ENCODE data around the gene CCDC182.

CCDC182 gene

DNA sequence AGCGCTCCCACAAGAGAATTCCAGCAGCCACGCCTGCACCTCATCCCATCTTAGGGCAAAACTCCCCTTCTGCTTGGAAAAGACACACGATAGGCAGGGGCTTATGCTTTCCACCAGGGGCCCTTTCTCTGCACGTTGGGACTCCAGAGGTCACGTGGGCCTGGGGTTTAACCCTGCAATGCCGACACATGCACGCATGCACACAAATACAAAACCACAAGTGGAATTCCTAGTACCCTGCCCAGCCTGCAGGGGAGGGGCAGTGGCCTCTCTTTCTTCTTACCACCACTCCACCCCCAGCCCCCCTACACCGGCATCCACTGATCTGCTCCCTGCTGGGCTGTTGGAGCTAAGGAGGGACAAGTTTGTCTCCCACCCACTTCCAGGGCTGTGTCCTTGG lies 16.8 kb upstream of the CCDC182 start:
- no peak for DNase-seq (ENCODE audit: extremely low read depth, low read depth)
- H3K4me3 ChIP-seq (replicated peaks; ENCODE audit: low read depth, low read length), result no peak overlapping the region
- TF ChIP-seq, protein P1, sequence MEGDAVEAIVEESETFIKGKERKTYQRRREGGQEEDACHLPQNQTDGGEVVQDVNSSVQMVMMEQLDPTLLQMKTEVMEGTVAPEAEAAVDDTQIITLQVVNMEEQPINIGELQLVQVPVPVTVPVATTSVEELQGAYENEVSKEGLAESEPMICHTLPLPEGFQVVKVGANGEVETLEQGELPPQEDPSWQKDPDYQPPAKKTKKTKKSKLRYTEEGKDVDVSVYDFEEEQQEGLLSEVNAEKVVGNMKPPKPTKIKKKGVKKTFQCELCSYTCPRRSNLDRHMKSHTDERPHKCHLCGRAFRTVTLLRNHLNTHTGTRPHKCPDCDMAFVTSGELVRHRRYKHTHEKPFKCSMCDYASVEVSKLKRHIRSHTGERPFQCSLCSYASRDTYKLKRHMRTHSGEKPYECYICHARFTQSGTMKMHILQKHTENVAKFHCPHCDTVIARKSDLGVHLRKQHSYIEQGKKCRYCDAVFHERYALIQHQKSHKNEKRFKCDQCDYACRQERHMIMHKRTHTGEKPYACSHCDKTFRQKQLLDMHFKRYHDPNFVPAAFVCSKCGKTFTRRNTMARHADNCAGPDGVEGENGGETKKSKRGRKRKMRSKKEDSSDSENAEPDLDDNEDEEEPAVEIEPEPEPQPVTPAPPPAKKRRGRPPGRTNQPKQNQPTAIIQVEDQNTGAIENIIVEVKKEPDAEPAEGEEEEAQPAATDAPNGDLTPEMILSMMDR (IDR thresholded peaks at IDR 0.05; ENCODE audit: low read depth, low read length, missing control alignments), result no peak

DNA sequence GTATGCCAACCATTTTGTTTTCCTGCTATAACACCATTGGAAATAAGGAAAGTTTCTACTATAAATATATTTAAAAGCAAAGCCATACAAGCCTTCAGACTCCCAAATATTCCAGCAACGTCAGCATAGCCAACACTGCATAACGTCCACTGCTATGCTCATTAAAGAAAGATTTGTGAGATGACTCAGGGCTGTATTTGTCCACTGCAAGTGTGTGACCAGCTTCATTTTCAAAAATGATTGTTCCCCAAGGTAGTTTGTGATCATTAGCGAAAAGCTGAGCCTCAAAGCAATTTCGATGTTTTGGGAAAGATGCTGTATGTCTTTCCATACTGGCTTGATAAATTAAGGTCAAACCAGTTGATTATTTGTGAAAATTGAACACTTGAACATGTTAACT lies 14.9 kb upstream of the CCDC182 start:
- H3K4me3 ChIP-seq (replicated peaks; ENCODE audit: low read depth, low read length), result no peak overlapping the region
- TF ChIP-seq, protein P1 (IDR thresholded peaks at IDR 0.05; ENCODE audit: low read depth, low read length, missing control alignments), result no peak
- no peak for DNase-seq (ENCODE audit: extremely low read depth, low read depth)

DNA sequence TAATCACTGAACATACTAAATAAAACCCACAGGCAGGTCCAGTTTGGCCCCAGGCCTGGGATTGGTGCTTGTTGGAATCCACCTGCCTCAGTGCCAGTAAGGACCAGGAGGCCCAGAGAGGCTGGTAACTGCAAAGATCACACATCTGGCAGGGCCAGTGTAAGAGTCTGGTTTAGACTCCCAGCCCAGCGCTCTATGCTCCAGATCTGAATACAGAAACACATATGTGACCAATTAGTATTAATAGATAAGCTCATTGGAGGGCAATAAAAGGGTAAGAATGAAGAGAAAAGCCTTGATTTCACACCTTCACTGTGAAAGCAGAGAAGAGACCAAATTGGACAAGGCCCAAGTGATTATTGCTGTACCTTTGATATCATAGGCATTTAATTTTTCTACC lies 13.6 kb upstream of the CCDC182 start:
- DNase-seq (ENCODE audit: extremely low read depth, low read depth), result no peak
- TF ChIP-seq, protein P1 (IDR thresholded peaks at IDR 0.05; ENCODE audit: low read depth, low read length, missing control alignments), result no peak
- H3K4me3 ChIP-seq (replicated peaks; ENCODE audit: low read depth, low read length), result no peak overlapping the region

DNA sequence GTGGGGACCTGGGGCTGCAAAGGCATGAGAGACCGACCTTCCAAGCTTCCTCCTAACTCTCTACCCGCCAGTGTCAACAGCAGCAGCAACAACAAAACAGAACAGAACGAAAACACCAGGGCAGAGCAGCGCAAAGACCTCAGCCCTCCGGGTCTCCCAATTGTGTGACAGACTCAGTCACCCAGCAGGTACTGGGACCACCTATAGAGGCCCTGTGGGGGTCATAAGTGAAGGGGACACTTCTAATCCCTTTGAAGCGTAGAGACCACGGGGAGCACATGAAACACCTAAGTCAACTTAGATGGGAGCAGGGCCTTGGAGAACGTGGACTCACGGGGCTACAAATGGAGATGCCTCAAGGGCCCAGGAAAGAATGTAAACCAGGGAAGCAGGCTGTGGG lies 12.6 kb upstream of the CCDC182 start:
- TF ChIP-seq, protein P1 (IDR thresholded peaks at IDR 0.05; ENCODE audit: low read depth, low read length, missing control alignments), result no peak
- DNase-seq (ENCODE audit: extremely low read depth, low read depth), result no peak
- no peak overlapping the region for H3K4me3 ChIP-seq (replicated peaks; ENCODE audit: low read depth, low read length)

DNA sequence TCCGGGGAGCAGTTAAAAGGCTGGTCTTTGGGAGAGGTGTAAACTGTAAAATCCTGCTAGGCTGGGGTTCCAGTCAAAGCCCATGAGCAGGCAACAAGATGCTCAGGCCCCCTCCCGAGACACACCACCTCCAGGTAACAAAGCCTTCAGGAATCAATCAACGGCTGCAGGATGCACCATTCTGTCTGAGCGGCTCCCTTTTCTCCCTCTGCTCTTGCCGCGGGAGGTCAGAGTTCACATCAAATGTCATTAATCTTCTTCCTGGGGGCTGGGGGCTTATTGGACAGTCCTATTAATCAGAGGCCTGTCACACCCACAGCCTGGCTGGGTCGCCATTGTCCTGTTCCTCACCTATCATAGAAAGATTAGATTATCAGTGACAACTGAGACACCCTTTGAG lies 11.9 kb upstream of the CCDC182 start:
- no peak overlapping the region for H3K4me3 ChIP-seq (replicated peaks; ENCODE audit: low read depth, low read length)
- DNase-seq (ENCODE audit: extremely low read depth, low read depth), result no peak
- TF ChIP-seq, protein P1 (IDR thresholded peaks at IDR 0.05; ENCODE audit: low read depth, low read length, missing control alignments), result no peak

DNA sequence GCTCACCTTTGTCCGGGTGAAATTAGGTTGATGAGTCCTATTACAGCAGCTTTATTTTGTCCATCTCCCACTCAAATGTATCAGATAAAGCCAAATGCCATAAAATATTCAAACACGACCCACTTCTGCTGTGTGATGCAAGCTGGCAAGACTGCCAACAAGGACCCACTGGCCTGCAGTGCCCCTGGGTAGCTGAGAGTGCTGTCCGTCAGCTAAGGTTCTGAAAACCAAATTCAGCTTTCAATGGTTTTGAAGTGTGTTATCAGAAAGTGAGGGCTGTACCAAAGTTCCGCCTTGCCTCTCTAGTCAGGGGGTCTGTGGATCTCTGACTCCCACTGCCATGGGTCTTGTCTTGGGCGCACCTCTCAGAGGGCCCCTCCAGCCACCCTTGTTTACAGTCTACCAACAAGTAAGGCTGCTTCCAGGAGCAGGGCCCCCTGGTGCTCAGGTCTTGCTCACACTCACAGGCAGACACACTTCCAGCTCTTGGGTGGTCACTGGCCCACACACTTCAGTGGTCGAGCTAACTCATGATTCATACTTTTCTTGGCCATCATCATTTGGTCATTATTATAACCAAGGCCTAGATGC lies 10.5 kb upstream of the CCDC182 start:
- H3K4me3 ChIP-seq (replicated peaks; ENCODE audit: low read depth, low read length), result no peak overlapping the region
- DNase-seq (ENCODE audit: extremely low read depth, low read depth), result no peak
- TF ChIP-seq, protein P1 (IDR thresholded peaks at IDR 0.05; ENCODE audit: low read depth, low read length, missing control alignments), result no peak

All from HFF-Myc (cell line).